NCI-H748 treated with DMSO at 0.1 percent for 48 hours (cell line): ENCODE measurements around the gene FCGBP.
"Not testable (repeated sequence)": the region's sequence is repeated elsewhere in the genome, so short reads cannot be mapped to it uniquely, and the experiment has no call there.

Source experiments
- DNase-seq: peaks from one replicate; lab custom pipeline; 2025; lab: John Stamatoyannopoulos, UW

Gene FCGBP

DNA sequence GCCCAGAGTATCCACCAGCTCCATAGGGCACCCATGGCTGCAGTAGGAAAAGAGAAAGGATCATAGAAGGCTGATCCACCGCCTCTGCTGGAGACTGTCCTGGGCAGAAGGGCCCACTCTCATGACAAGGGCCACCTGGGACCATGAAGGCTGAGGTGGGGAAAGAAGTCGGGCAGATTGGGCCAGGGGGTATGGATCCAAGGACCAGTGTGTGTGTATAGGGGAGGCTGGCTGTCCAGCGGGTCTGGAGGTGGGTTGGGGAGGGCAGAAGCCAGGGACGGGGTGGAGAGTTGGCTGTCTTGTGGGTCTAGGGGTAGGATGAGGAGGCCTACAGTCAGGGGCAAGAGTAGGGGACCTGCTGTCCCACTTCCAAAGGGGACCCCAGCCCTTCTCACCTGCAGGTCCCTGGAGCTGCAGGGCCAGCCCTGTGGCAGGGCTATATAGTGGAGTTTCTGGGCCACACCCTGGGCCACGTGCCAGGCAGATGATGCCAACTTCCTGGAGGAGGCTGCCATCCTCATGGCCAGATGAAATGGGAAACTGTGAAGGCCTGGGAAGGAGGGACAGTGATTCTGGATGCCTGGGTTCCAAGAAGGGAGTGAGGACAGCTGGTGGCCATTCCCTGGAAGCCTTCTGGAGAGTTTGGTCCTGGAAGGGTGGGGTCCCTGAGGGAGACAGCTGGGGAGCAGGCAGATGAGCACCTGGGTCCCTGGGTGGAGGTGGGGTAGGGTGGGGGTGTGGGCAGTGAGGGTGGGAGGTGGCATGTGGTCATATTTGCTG, at the start of gene FCGBP:
Gene FCGBP (minus strand): TSS at position 51 of the 780 bp plus-strand sequence.
- no peak for DNase-seq

GRCh38 chr19:39983695-39984300, 49.4 kb upstream of the FCGBP start:
- no peak for DNase-seq

- DNase-seq: no peak
These were observed 48.4 kb upstream of the FCGBP start for GRCh38 chr19:39982883-39983282.

DNA sequence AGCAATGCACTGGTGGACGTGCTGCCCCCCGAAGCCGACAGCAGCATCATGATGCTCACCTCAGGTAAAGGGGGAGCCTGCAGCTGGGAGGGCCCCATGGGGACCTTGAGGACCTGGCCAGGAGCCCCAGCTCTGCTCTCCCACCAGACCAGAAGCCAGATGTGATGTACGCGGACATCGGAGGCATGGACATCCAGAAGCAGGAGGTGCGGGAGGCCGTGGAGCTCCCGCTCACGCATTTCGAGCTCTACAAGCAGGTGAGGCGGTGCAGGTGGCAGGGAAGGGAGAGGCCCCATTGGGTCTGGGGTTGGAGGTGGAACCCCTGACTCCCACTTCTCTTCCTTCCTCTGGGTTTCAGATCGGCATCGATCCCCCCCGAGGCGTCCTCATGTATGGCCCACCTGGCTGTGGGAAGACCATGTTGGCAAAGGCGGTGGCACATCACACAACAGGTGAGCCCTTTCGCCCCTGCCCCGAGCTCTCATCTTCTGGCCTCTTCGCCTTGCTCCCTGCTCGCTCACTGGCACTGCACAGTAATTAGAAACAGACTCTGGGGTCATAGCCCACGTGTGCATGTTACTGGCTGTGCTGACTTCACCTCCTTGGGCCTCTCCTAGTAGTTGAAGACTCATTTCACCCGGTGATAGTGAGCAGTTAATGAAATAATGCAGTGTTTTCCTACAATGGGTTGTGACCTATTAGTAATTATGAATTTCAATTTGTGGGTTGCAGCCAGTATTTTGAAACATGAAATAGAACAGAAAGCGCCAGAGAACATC, 40.1 kb upstream of the FCGBP start:
- no peak for DNase-seq

DNA sequence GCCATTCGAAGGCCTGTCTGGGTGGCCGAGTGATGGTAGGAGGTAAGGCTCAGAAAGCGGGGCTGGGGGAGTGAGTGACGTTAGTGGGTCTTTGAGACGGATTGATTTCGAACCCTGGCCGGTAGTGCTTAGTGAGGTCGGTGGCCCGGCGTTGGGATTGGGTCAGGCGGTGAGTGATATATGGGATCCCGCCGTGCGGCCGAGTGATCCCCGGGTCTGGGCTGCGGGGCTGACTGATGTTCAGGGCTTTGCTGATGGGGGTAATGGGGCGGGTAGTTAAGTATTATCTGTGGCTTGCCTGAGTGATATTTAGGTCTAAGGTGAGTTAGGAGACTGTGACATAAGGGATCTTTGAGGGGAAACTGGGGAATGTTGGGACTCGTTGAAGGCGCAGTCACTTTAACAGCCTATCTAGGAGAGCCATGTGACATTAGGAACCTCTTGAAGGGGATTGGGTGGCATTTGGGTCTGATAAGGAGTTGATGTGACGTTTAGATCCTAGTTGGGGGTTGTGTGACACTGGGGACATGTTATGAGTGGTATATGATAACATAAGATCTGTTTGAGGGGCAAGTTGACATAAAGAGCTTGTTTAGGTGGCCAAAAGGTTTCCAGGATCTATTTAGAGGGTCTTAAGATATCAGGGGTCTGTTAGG, 37.1 kb upstream of the FCGBP start:
- no peak for DNase-seq

DNA sequence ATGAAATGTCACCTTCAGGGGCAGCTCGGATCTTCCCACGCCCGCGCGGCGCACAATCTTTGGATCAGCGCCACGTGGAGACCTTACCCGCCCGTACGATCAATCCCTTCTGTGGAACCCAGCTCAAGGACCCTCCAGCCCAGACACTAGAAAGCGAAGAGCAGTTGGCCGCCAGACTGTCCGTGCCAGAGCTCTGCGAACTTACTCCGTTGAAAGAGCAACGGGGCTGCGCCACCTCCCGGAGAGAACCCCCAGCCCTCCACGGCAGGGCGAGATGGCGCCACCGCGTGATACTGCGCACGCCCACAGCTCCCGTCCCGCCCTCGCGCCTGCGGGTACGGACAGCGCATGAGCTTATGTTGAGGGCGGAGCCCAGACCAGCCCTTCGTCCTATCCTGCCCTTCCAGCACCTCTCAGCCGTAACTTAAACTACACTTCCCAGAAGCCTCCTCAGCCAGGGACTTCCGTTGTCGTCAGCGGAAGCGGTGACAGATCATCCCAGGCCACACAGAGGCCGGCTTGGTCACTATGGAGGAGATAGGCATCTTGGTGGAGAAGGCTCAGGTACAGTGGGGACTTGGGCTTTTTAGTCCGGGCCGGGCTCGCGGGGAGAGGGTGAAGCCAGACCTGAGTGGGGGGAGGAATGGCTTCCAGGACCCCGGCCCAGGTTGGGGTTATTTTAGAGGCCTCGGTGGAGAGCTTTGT, 36.4 kb upstream of the FCGBP start, which contains the start of gene PSMC4:
Gene PSMC4 (plus strand): TSS at position 491 of the 705 bp plus-strand sequence. CDS start 38 bp downstream, at position 529.
- peak; percentile 99 for DNase-seq

GRCh38 chr19:39970425-39970674, 35.9 kb upstream of the FCGBP start:
- DNase-seq: peak; percentile 52

DNA sequence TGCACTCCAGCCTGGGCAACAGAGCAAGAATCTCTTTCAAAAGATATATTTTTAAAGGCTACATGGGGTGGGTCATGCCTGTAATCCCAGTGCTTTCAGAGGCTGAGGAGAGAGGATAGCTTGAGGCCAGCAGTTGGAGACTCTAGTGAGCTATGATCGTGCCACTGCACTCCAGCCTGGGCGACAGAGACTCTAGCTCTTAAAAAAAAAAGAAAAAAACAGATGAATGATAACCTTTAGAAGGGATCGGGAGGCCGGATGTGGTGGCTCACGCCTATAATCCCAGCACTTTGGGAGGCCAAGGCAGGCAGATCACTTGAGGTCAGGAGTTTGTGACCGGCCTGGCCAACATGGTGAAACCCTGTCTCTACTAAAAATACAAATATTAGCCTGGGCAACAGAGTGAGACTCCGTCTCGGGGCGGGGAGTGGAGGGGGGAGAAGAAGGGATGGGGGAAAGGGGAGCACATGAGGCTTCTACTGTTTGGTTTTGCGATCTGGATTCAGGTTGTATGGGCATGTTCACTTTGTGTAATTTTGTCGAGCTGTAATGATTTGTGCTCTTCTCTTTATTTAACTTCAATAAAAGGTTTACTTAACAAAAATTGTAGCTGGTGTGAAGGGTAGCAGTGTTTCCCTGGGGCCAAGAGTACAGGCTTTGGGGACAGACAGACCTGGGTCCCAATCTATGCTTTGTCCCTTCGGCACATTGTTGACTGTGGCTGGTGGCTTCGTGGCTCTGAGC, 35.4 kb upstream of the FCGBP start:
- no peak for DNase-seq

DNA sequence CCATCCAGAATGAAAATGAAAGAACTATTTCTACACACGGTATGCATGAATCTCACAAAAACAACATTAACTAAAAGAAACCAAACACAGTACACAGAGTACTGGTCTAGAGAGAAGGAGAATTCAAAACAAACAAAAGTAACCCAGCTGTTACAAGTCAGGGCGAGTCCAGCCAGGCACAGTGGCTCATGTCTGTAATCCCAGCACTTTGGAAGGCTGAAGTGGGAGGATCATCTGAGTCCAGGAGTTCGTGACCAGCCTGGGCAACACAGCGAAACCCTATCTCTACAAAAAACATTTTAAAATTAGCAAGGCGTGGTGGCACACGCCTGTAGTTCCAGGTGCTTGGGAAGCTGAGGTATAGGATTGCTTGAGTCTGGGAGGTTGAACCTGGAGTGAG, 34.8 kb upstream of the FCGBP start:
- DNase-seq: no peak

GRCh38 chr19:39968789-39969188, 34.4 kb upstream of the FCGBP start:
- no peak for DNase-seq

DNA sequence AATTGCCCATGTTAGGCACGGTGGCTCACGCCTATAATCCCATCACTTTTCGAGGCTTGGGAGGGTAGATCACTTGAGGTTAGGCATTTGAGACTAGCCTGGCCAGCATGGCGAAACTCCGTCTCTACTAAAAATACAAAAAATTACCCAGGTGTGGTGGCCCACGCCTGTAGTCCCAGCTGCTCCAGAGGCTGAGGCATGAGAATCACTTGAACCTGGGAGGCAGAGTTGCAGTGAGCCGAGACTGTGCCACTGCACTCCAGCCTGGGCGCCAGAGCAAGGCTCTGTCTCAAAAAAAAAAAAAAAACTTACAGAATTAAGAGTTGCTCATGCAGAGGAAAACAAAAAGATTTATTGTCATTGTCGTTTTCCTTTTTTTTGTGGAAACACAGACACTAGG, 33.1 kb upstream of the FCGBP start:
- DNase-seq: no peak

DNA sequence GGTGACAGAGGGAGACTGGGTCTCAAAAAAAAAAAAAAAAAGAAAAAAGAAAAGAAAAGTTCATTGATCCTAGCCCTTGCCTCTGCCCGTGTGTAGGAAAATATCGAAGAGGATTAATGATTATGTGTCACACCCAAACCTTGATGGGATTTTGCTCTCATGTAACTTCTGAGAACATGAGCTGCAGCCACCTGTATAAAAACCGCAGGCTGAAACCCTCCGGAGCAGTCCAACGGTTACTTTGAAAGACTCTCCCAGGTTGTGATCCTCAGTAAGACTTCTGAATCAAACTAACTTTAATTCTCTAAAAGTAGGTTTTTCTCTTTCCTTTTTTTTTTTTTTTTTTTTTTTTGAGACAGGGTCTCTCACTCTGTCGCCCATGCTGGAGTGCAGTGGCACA, 32.2 kb upstream of the FCGBP start:
- DNase-seq: no peak

- DNase-seq: no peak
These were observed 29.5 kb upstream of the FCGBP start for GRCh38 chr19:39963898-39964297.

DNA sequence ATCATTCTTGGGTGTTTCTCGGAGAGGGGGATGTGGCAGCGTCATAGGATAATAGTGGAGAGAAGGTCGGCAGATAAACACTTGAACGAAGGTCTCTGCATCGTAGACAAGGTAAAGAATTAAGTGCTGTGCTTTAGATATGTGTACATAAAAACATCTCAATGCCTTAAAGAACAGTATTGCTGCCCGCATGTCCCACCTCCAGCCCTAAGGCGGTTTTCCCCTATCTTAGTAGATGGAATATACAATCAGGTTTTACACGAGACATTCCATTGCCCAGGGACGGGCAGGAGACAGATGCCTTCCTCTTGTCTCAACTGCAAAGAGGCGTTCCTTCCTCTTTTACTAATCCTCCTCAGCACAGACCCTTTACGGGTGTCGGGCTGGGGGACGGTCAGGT, 25.0 kb upstream of the FCGBP start:
- DNase-seq: not testable (repeated sequence)

- DNase-seq: not testable (repeated sequence)
These were observed 24.5 kb upstream of the FCGBP start for GRCh38 chr19:39958942-39959341.

DNA sequence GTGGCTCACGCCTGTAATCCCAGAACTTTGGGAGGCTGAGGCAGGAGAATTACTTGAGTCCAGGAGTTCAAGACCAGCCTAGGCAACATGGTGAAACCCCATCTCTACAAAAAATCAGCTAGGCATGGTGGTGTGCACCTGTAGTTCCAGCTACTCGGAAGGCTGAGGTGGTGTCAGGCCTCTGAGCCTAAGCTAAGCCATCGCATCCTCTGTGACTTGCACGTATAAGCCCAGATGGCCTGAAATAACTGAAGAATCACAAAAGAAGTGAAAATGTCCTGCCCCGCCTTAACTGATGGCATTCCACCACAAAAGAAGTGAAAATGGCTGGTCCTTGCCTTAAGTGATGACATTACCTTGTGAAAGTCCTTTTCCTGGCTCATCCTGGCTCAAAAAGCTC, 23.5 kb upstream of the FCGBP start:
- DNase-seq: not testable (repeated sequence)

DNA sequence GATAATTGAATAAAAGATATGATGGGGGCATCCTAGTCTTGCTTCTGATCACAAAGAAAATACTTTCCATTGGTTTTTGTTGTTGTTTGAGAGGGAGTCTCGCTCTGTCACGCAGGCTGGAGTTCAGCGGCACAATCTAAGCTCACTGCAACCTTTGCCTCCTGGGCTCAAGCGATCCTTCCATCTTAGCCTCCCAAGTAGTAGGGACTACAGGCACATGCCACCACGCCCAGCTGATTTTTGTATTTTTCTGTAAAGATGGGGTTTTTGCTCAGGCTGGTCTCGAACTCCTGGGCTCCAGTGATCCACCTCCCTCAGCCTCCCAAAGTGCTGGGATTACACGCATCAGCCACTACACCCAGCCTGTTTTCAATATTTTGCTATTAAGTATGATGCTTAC, 19.5 kb upstream of the FCGBP start:
- no peak for DNase-seq

DNA sequence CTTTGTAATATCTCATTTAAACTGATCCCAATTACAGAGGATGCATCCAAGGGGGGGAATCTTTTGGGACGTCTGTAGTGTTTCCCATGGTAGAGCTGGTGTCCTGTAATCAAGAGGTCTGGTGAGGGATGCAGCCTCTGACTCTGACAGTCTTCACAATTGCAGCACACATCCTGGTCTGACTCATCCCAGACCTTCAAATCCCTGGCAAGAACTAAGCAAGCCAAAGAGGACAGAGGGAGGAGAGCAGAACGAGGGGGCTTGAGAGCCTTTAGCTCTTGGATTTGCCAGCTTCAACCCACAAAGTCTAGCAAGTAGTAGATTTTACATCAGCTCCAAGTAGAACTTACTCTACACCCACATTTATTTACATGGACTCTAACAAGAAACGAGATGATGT, 17.3 kb upstream of the FCGBP start:
- no peak for DNase-seq

- DNase-seq: no peak
These were observed 16.7 kb upstream of the FCGBP start for GRCh38 chr19:39951065-39951650.

DNA sequence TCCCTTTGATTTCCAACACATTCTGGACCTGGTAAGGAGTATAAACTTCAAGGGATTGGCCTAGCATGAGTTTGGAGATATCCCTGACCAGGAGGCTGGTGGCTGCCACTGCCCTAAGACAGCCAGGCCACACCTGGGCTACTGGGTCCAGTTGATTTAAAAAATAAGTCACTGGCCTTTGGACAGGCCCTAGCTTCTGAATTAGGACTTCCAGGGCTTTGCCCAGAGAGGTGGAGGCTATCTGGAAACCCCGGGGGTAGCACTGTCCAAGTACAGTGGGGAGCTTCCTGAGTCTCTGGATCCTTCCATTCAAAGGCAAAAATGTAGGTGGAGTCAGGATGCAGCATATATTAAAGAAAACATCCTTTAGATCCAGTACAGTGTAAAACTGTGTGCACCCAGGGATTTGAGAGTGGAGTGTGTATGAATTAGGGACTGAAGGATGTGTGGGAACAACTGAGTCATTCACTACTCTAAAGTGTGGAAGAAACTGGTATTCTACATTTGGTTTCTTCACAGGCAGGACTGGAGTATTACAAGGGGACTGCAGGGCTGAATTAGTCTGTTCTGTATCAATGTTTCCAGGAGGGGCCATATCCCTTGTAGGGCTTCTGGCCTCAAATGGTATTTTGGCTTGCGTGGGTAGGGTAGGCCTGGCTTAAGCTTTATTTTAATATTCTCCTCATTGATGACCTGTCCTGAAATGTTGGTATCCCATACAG, 14.8 kb upstream of the FCGBP start:
- DNase-seq: no peak
